Endothelial cell of umbilical vein (primary cell): ENCODE results near the gene PLBD1. TPM values are rescaled to one million over a fixed set of nuclear protein-coding genes. Genes with fewer than 3 reads are reported as not detected.

Source experiments
- BruUV-seq: library from RNA; stranded (reverse); fragments of 400-500 nt; replicated peaks from 2 replicates; lab custom pipeline; 2021; lab: Mats Ljungman, UMichigan
- CTCF ChIA-PET: fragments of 300-600, 350-600 bp; sonication (Branson Sonifier 250); formaldehyde crosslinking; loops from one replicate; lab custom pipeline; 2021; ENCODE audit warnings: antibody characterized with exemption, inconsistent platforms; lab: Charles Lee
- POLR2A ChIA-PET: fragments of 300-600, 350-600 bp; sonication (Branson Sonifier 250); formaldehyde crosslinking; loops from one replicate; lab custom pipeline; 2021; ENCODE audit warnings: antibody characterized with exemption, inconsistent platforms; lab: Charles Lee
- DNase-seq: peaks from one replicate; pipeline ENCODE4 v3.0.0-alpha.2; 2011; ENCODE audit warnings: low read depth, low spot score
- FAIRE-seq: peaks from 2 replicates; lab custom pipeline; 2011; peaks lifted over from hg19 to GRCh38; lab: Jason Lieb, UNC
- H2AFZ ChIP-seq: 2 replicates; pipeline ENCODE4 v1.6.0; 2012; ENCODE audit warnings: low read depth, low read length, control low read depth, inconsistent platforms
- H3K27ac ChIP-seq: 2 replicates; pipeline ENCODE4 v1.5.1; 2011; ENCODE audit warnings: low read depth, mild to moderate bottlenecking, control low read depth, low read length, moderate library complexity; ENCODE audit not compliant: insufficient read depth
- H3K27me3 ChIP-seq, 2 experiments: 2 replicates each; pipeline versions ENCODE4 v1.6.0 to v1.6.1; 2011; ENCODE audit warnings: low read length in 2 of 2, mixed read lengths in 1 of 2; ENCODE audit not compliant: control insufficient read depth in 2 of 2, insufficient read depth in 2 of 2
- H3K36me3 ChIP-seq, 2 experiments: 2 replicates in 1 of 2; 3 replicates in 1 of 2; pipeline ENCODE4 v1.5.1; 2011; ENCODE audit warnings: low read length in 2 of 2, mild to moderate bottlenecking in 1 of 2, moderate library complexity in 1 of 2; ENCODE audit not compliant: control insufficient read depth in 2 of 2, insufficient read depth in 2 of 2; ENCODE audit errors: extremely low read depth in 1 of 2
- H3K4me1 ChIP-seq: 3 replicates; pipeline ENCODE4 v1.5.1; 2011; ENCODE audit warnings: mild to moderate bottlenecking, low read length; ENCODE audit not compliant: control insufficient read depth, insufficient read depth; ENCODE audit errors: extremely low read depth
- H3K4me2 ChIP-seq: 2 replicates; pipeline ENCODE4 v1.6.1; 2011; ENCODE audit warnings: low read length, control low read depth, mixed read lengths; ENCODE audit not compliant: insufficient read depth
- H3K4me3 ChIP-seq, 3 experiments: fragments of 200-600 bp in 1 of 3; sonication (generic), shearing (Covaris generic) in 1 of 3; replicated peaks in 1 of 3; 2 replicates each; pipeline ENCODE4 v1.5.1; 2011 to 2016; ENCODE audit warnings: control low read depth in 3 of 3, low read length in 3 of 3, mild to moderate bottlenecking in 2 of 3, inconsistent platforms in 1 of 3, low read depth in 1 of 3, moderate library complexity in 1 of 3; ENCODE audit not compliant: insufficient read depth in 1 of 3
- H3K79me2 ChIP-seq: 2 replicates; pipeline ENCODE4 v1.6.0; 2012; ENCODE audit warnings: low read length, inconsistent platforms; ENCODE audit not compliant: control insufficient read depth, insufficient read depth
- H3K9ac ChIP-seq: replicated peaks from 2 replicates; pipeline ENCODE3; 2011; ENCODE audit warnings: low read length, control low read depth; ENCODE audit not compliant: insufficient read depth; ENCODE audit errors: extremely low read depth
- H3K9me1 ChIP-seq: replicated peaks from 3 replicates; pipeline ENCODE4 v1.6.0; 2011; ENCODE audit warnings: mild to moderate bottlenecking, low read length; ENCODE audit not compliant: control insufficient read depth, insufficient read depth; ENCODE audit errors: extremely low read depth
- H3K9me3 ChIP-seq: replicated peaks from 2 replicates; pipeline ENCODE4 v1.5.1; 2012; ENCODE audit warnings: low read length, inconsistent platforms; ENCODE audit not compliant: control insufficient read depth, insufficient read depth
- H4K20me1 ChIP-seq: replicated peaks from 2 replicates; pipeline ENCODE3; 2011; ENCODE audit warnings: mild to moderate bottlenecking, low read length; ENCODE audit not compliant: control insufficient read depth, insufficient read depth; ENCODE audit errors: extremely low read depth
- EZH2 ChIP-seq: IDR thresholded peaks from 2 replicates; pipeline ENCODE4 v1.6.1; 2012; ENCODE audit warnings: borderline replicate concordance, low read depth, mild to moderate bottlenecking, moderate library complexity, low read length, inconsistent platforms; ENCODE audit not compliant: severe bottlenecking
- FOS ChIP-seq: IDR thresholded peaks from 2 replicates; pipeline ENCODE4 v1.6.1; 2011; ENCODE audit warnings: mild to moderate bottlenecking, low read length, moderate library complexity, borderline replicate concordance; ENCODE audit not compliant: insufficient read depth
- GATA2 ChIP-seq: IDR thresholded peaks from 2 replicates; pipeline ENCODE4 v1.7.0; 2011; ENCODE audit warnings: low read depth, mild to moderate bottlenecking, moderate library complexity, mixed read lengths, low read length; ENCODE audit not compliant: insufficient read length, insufficient read depth
- JUN ChIP-seq: IDR thresholded peaks from 2 replicates; pipeline ENCODE4 v1.6.1; 2011; ENCODE audit warnings: borderline replicate concordance, low read depth; ENCODE audit not compliant: insufficient read length, insufficient read depth
- MYC ChIP-seq: IDR thresholded peaks from one replicate; pipeline ENCODE4 v1.6.1; 2011; ENCODE audit warnings: mild to moderate bottlenecking, low read depth, low read length
- POLR2A ChIP-seq: IDR thresholded peaks from 2 replicates; pipeline ENCODE4 v1.6.1; 2012; ENCODE audit warnings: low read depth, mild to moderate bottlenecking, control low read depth, low read length
- POLR2AphosphoS5 ChIP-seq: IDR thresholded peaks from 2 replicates; pipeline ENCODE4 v1.6.1; 2012; ENCODE audit warnings: low read depth, mild to moderate bottlenecking, control low read depth, low read length, moderate library complexity; ENCODE audit not compliant: insufficient read depth
- dilution Hi-C: fragments of 300-500 bp; cut with MboI; formaldehyde crosslinking; loops from one replicate; pipeline ENCODE4 v1.15.0; 2019; ENCODE audit warnings: low sequenced_read_pairs; ENCODE audit not compliant: extremely low pct_ligation_motif_present
- intact Hi-C: fragments of 100-400 bp; cut with micrococcal nuclease; formaldehyde crosslinking; loops from one replicate; pipeline ENCODE4 v1.10.0; 2022
- polyA plus RNA-seq, 4 experiments: library from polyadenylated mRNA; depleted of rRNA in 3 of 4; stranded (reverse) in 3 of 4; unstranded in 1 of 4; fragments of >200 nt; gene quantifications; 2 replicates each; pipeline versions ENCODE4 v1.2.1 to v1.2.3, GENCODE V29; 2011 to 2012; ENCODE audit warnings: missing spikeins in 1 of 4
- total RNA-seq: library from RNA; stranded (reverse); gene quantifications from 2 replicates; pipeline ENCODE4 v1.2.3, GENCODE V29; 2021
- TF ChIP-seq, protein P1 (sequence below), 2 donors: IDR thresholded peaks; 1 replicate in 1 of 2; 2 replicates in 1 of 2; pipeline ENCODE4 v1.5.1; 2011; ENCODE audit warnings: low read length in 2 of 2, mild to moderate bottlenecking in 2 of 2, moderate library complexity in 2 of 2, control low read depth in 1 of 2, inconsistent platforms in 1 of 2, low read depth in 1 of 2; ENCODE audit not compliant: insufficient read depth in 1 of 2; ENCODE audit errors: extremely low read depth in 1 of 2
- TF ChIP-seq, protein P2 (sequence below): IDR thresholded peaks from 2 replicates; pipeline ENCODE4 v1.6.1; 2011; ENCODE audit not compliant: insufficient read depth, insufficient read length

The PLBD1 gene
- total and polyA plus RNA-seq, 2 donors (not counting 3 experiments of a cell fraction or from before 2014, with no cell fraction given), result 0.04 TPM; not detected in 1

DNA sequence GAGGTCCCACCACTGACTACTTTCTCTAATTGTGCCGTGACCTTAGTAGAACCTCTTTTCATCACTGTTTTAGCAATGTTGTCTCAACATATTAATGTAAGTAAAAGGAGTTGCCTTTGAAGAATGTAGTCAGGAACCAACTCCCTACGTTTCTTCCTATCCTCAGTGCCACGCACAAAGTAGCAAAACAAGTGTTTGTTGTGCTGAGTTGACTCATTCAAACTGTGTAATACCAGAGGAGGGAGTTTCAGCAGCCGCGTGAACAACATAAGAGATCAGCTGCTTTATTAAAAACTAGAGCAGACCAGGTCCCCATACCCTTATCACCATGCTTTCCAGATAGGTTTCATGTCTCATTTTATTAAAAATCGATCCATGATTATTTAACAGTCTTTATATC, 19.1 kb downstream of the PLBD1 start:
- H3K9me3 ChIP-seq, result no peaks in the 10 kb centered on the region
- no peak overlapping the region for H3K27ac ChIP-seq
- H3K27me3 ChIP-seq, result no peaks in the 10 kb centered on the region
- ChIA-PET CTCF (no interaction called here), POLR2A (no interaction called here)
- dilution Hi-C loops, result no loop called here
- FAIRE-seq (no peak), DNase-seq (no peak)
- no peaks in the 10 kb centered on the region for H3K79me2 ChIP-seq
- TF ChIP-seq EZH2, result no peak
- no peak for TF ChIP-seq POLR2A
- TF ChIP-seq MYC, result no peak
- TF ChIP-seq, protein P1, sequence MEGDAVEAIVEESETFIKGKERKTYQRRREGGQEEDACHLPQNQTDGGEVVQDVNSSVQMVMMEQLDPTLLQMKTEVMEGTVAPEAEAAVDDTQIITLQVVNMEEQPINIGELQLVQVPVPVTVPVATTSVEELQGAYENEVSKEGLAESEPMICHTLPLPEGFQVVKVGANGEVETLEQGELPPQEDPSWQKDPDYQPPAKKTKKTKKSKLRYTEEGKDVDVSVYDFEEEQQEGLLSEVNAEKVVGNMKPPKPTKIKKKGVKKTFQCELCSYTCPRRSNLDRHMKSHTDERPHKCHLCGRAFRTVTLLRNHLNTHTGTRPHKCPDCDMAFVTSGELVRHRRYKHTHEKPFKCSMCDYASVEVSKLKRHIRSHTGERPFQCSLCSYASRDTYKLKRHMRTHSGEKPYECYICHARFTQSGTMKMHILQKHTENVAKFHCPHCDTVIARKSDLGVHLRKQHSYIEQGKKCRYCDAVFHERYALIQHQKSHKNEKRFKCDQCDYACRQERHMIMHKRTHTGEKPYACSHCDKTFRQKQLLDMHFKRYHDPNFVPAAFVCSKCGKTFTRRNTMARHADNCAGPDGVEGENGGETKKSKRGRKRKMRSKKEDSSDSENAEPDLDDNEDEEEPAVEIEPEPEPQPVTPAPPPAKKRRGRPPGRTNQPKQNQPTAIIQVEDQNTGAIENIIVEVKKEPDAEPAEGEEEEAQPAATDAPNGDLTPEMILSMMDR (IDR thresholded peaks at IDR 0.05; ENCODE audit: extremely low read depth in 1 of 2, insufficient read depth in 1 of 2, low read depth in 1 of 2, low read length in 2 of 2), result no peak
- TF ChIP-seq POLR2AphosphoS5, result no peak
- TF ChIP-seq, protein P2, sequence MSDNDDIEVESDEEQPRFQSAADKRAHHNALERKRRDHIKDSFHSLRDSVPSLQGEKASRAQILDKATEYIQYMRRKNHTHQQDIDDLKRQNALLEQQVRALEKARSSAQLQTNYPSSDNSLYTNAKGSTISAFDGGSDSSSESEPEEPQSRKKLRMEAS, result no peak
- no peak for TF ChIP-seq GATA2
- TF ChIP-seq FOS, result no peak
- TF ChIP-seq JUN, result no peak
- H2AFZ ChIP-seq, result no peak overlapping the region
- no peak overlapping the region for H3K4me3 ChIP-seq
- H3K4me1 ChIP-seq, result no peaks in the 10 kb centered on the region
- no peaks in the 10 kb centered on the region for H3K9me1 ChIP-seq
- no peak overlapping the region for H3K4me2 ChIP-seq
- no peaks in the 10 kb centered on the region for H3K36me3 ChIP-seq
- intact Hi-C loops, result no loop called here
- no peak overlapping the region for H3K9ac ChIP-seq
- H4K20me1 ChIP-seq, result no peaks in the 10 kb centered on the region
- no TSS peak for BruUV-seq
